ENCODE measurements around the gene IZUMO1R. TPM values are rescaled to one million over a fixed set of nuclear protein-coding genes. Genes with fewer than 3 reads are reported as not detected.

IZUMO1R gene
- total and polyA plus RNA-seq, 4 donors, result 0.21 TPM; not detected in 3

DNA sequence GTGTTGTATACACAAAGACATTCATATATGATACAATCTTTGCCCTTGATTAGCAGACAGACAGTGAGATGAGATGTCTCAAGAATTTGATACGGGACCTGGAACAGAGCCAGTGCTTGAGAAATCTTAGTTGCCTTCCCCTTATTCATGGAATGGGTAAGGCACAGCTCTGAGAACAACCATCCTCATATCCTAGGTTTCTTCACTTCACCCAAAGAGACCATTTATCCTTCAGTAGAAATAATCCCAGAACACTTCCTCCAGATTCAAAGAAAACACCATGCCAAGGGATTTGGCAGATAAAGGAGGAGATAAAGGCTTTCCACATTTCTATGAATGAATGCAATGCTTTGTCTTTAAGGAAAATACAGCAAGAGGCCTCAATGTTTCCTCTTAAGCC, 8.8 kb upstream of the IZUMO1R start:
- H3K36me3 ChIP-seq (ENCODE audit: control insufficient read depth in 4 of 4, insufficient read depth in 3 of 4, low read depth in 1 of 4, low read length in 3 of 4), result no peaks in the 10 kb centered on the region
- no peaks in the 10 kb centered on the region for H3K4me1 ChIP-seq (ENCODE audit: control insufficient read depth in 4 of 4, insufficient read depth in 4 of 4, low read length in 3 of 4)
- H3K4me3 ChIP-seq (ENCODE audit: low read depth in 1 of 3, low read length in 3 of 3), result no peak overlapping the region
- WGBS, result 53% methylated on average over 1 of the region's 1 CpG
- no peak overlapping the region for H3K27ac ChIP-seq (ENCODE audit: low read depth in 1 of 2, low read length in 2 of 2)
- H3K9ac ChIP-seq (ENCODE audit: low read depth in 1 of 2, low read length in 2 of 2), result no peak overlapping the region
- H3K27me3 ChIP-seq (ENCODE audit: control insufficient read depth in 4 of 4, insufficient read depth in 4 of 4, low read length in 3 of 4), result peaks cover 0 to 4% (median 0%) of the 10 kb centered on the region in 4 donors
- DNase-seq (ENCODE audit: low spot score), result no peak
- H3K9me3 ChIP-seq (ENCODE audit: control insufficient read depth in 4 of 4, low read length in 3 of 4), result no peaks in the 10 kb centered on the region
- TF ChIP-seq, protein P1, sequence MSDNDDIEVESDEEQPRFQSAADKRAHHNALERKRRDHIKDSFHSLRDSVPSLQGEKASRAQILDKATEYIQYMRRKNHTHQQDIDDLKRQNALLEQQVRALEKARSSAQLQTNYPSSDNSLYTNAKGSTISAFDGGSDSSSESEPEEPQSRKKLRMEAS (IDR thresholded peaks at IDR 0.05), result no peak
- TF ChIP-seq SP1 (IDR thresholded peaks at IDR 0.05) (no peak), GABPA (IDR thresholded peaks at IDR 0.05 in 1 of 2, conservative IDR thresholded peaks at IDR 0.05 in 1 of 2) (no peak), RXRA (IDR thresholded peaks at IDR 0.05) (no peak), RAD21 (IDR thresholded peaks at IDR 0.05) (no peak), HNF4G (IDR thresholded peaks at IDR 0.05) (no peak), HNF4A (conservative IDR thresholded peaks at IDR 0.05) (no peak), FOXA1 (IDR thresholded peaks at IDR 0.05) (no peak), FOXA2 (IDR thresholded peaks at IDR 0.05) (no peak), JUND (IDR thresholded peaks at IDR 0.05) (no peak), YY1 (IDR thresholded peaks at IDR 0.05) (no peak), EGR1 (IDR thresholded peaks at IDR 0.05; ENCODE audit: low read depth in 2 of 2) (no peak), NR2F2 (IDR thresholded peaks at IDR 0.05) (no peak), TAF1 (conservative IDR thresholded peaks at IDR 0.05) (no peak)
- TF ChIP-seq, protein P2, sequence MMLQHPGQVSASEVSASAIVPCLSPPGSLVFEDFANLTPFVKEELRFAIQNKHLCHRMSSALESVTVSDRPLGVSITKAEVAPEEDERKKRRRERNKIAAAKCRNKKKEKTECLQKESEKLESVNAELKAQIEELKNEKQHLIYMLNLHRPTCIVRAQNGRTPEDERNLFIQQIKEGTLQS (IDR thresholded peaks at IDR 0.05), result no peak
- TF ChIP-seq, protein P3, sequence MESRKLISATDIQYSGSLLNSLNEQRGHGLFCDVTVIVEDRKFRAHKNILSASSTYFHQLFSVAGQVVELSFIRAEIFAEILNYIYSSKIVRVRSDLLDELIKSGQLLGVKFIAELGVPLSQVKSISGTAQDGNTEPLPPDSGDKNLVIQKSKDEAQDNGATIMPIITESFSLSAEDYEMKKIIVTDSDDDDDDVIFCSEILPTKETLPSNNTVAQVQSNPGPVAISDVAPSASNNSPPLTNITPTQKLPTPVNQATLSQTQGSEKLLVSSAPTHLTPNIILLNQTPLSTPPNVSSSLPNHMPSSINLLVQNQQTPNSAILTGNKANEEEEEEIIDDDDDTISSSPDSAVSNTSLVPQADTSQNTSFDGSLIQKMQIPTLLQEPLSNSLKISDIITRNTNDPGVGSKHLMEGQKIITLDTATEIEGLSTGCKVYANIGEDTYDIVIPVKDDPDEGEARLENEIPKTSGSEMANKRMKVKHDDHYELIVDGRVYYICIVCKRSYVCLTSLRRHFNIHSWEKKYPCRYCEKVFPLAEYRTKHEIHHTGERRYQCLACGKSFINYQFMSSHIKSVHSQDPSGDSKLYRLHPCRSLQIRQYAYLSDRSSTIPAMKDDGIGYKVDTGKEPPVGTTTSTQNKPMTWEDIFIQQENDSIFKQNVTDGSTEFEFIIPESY (IDR thresholded peaks at IDR 0.05), result no peak
- TF ChIP-seq, protein P4, sequence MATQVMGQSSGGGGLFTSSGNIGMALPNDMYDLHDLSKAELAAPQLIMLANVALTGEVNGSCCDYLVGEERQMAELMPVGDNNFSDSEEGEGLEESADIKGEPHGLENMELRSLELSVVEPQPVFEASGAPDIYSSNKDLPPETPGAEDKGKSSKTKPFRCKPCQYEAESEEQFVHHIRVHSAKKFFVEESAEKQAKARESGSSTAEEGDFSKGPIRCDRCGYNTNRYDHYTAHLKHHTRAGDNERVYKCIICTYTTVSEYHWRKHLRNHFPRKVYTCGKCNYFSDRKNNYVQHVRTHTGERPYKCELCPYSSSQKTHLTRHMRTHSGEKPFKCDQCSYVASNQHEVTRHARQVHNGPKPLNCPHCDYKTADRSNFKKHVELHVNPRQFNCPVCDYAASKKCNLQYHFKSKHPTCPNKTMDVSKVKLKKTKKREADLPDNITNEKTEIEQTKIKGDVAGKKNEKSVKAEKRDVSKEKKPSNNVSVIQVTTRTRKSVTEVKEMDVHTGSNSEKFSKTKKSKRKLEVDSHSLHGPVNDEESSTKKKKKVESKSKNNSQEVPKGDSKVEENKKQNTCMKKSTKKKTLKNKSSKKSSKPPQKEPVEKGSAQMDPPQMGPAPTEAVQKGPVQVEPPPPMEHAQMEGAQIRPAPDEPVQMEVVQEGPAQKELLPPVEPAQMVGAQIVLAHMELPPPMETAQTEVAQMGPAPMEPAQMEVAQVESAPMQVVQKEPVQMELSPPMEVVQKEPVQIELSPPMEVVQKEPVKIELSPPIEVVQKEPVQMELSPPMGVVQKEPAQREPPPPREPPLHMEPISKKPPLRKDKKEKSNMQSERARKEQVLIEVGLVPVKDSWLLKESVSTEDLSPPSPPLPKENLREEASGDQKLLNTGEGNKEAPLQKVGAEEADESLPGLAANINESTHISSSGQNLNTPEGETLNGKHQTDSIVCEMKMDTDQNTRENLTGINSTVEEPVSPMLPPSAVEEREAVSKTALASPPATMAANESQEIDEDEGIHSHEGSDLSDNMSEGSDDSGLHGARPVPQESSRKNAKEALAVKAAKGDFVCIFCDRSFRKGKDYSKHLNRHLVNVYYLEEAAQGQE (IDR thresholded peaks at IDR 0.05), result no peak
- TF ChIP-seq, protein P5, sequence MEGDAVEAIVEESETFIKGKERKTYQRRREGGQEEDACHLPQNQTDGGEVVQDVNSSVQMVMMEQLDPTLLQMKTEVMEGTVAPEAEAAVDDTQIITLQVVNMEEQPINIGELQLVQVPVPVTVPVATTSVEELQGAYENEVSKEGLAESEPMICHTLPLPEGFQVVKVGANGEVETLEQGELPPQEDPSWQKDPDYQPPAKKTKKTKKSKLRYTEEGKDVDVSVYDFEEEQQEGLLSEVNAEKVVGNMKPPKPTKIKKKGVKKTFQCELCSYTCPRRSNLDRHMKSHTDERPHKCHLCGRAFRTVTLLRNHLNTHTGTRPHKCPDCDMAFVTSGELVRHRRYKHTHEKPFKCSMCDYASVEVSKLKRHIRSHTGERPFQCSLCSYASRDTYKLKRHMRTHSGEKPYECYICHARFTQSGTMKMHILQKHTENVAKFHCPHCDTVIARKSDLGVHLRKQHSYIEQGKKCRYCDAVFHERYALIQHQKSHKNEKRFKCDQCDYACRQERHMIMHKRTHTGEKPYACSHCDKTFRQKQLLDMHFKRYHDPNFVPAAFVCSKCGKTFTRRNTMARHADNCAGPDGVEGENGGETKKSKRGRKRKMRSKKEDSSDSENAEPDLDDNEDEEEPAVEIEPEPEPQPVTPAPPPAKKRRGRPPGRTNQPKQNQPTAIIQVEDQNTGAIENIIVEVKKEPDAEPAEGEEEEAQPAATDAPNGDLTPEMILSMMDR (IDR thresholded peaks at IDR 0.05; ENCODE audit: low read depth, low read length, missing input control), result no peak
